Fibroblast of lung (primary cell): ENCODE measurements around the gene FARP1. TPM values are rescaled to one million over a fixed set of nuclear protein-coding genes. Genes with fewer than 3 reads are reported as not detected.

Experiments used
- DNase-seq, 2 donors: peaks; one replicate each; pipeline versions ENCODE4 v3.0.0 to v3.0.0-alpha.2; 2010; ENCODE audit warnings: low read depth in 2 of 2
- H2AFZ ChIP-seq: 2 replicates; pipeline ENCODE4 v1.5.1; 2012; ENCODE audit warnings: low read length, control low read depth, inconsistent platforms
- H3K27ac ChIP-seq: 2 replicates; pipeline ENCODE4 v1.5.1; 2011; ENCODE audit warnings: low read length, control low read depth; ENCODE audit not compliant: insufficient read depth
- H3K27me3 ChIP-seq: 2 replicates; pipeline ENCODE4 v1.5.1; 2011; ENCODE audit warnings: mild to moderate bottlenecking, low read length; ENCODE audit not compliant: control insufficient read depth, insufficient read depth
- H3K36me3 ChIP-seq: 2 replicates; pipeline ENCODE4 v1.5.1; 2011; ENCODE audit warnings: low read length; ENCODE audit not compliant: control insufficient read depth, insufficient read depth
- H3K4me1 ChIP-seq: 2 replicates; pipeline ENCODE4 v1.5.1; 2011; ENCODE audit warnings: low read length; ENCODE audit not compliant: control insufficient read depth, insufficient read depth; ENCODE audit errors: extremely low read depth
- H3K4me2 ChIP-seq: 2 replicates; pipeline ENCODE4 v1.5.1; 2011; ENCODE audit warnings: low read length, control low read depth; ENCODE audit not compliant: insufficient read depth; ENCODE audit errors: extremely low read depth
- H3K4me3 ChIP-seq, 4 experiments: fragments of 200-600 bp in 1 of 4; sonication (generic) in 1 of 4; replicated peaks in 1 of 4; 2 replicates each; pipeline ENCODE4 v1.5.1; 2011 to 2016; ENCODE audit warnings: low read length in 4 of 4, low read depth in 3 of 4, mild to moderate bottlenecking in 3 of 4, control low read depth in 2 of 4, inconsistent platforms in 1 of 4, mixed read lengths in 1 of 4; ENCODE audit not compliant: insufficient read depth in 1 of 4; ENCODE audit errors: control extremely low read depth in 1 of 4
- H3K79me2 ChIP-seq: 2 replicates; pipeline ENCODE4 v1.5.1; 2012; ENCODE audit warnings: mild to moderate bottlenecking, low read length, inconsistent platforms; ENCODE audit not compliant: control insufficient read depth, insufficient read depth
- H3K9ac ChIP-seq: 2 replicates; pipeline ENCODE4 v1.5.1; 2011; ENCODE audit warnings: mild to moderate bottlenecking, low read length, control low read depth; ENCODE audit not compliant: insufficient read depth
- H3K9me3 ChIP-seq: 2 replicates; pipeline ENCODE4 v1.5.1; 2012; ENCODE audit warnings: low read depth, low read length; ENCODE audit not compliant: control insufficient read depth, insufficient read depth
- H4K20me1 ChIP-seq: 2 replicates; pipeline ENCODE4 v1.5.1; 2011; ENCODE audit warnings: low read length; ENCODE audit not compliant: control insufficient read depth, insufficient read depth; ENCODE audit errors: extremely low read depth
- CTCF ChIP-seq, 2 donors: IDR thresholded peaks in 1 of 2; conservative IDR thresholded peaks in 1 of 2; 1 replicate in 1 of 2; 2 replicates in 1 of 2; pipeline ENCODE4 v1.5.1; 2011 to 2012; ENCODE audit warnings: low read length in 2 of 2, control low read depth in 1 of 2, inconsistent platforms in 1 of 2, low read depth in 1 of 2, mild to moderate bottlenecking in 1 of 2
- EZH2 ChIP-seq: IDR thresholded peaks from 2 replicates; pipeline ENCODE4 v1.5.1; 2012; ENCODE audit warnings: low read length, control low read depth, mild to moderate bottlenecking; ENCODE audit errors: missing control alignments
- polyA plus RNA-seq, 2 donors: library from polyadenylated mRNA; depleted of rRNA in 1 of 2; stranded (reverse) in 1 of 2; unstranded in 1 of 2; fragments of >200 nt; gene quantifications; 2 replicates each; pipeline ENCODE4 v1.2.1, GENCODE V29; 2011 to 2012; ENCODE audit warnings: missing spikeins in 1 of 2
- total RNA-seq: library from RNA; depleted of rRNA; stranded (reverse); fragments of >200 nt; gene quantifications from 2 replicates; pipeline ENCODE4 v1.2.1, GENCODE V29; 2014

FARP1 gene
- total and polyA plus RNA-seq, 2 donors (not counting 1 experiment from before 2014, with no cell fraction given), result 50.9 to 199 TPM

GRCh38 chr13:98344392-98344791 is 201.5 kb downstream of the FARP1 start:
- H4K20me1 ChIP-seq, result no peaks in the 10 kb centered on the region
- no peaks in the 10 kb centered on the region for H3K4me1 ChIP-seq
- TF ChIP-seq EZH2, result no peak
- no peak for TF ChIP-seq CTCF (conservative IDR thresholded peaks at IDR 0.05 in 1 of 2, IDR thresholded peaks at IDR 0.05 in 1 of 2; ENCODE audit: low read depth in 1 of 2, low read length in 2 of 2)
- no peak for DNase-seq
- no peak overlapping the region for H3K4me3 ChIP-seq
- H2AFZ ChIP-seq, result no peak overlapping the region
- H3K9me3 ChIP-seq, result no peaks in the 10 kb centered on the region
- no peaks in the 10 kb centered on the region for H3K36me3 ChIP-seq
- no peak overlapping the region for H3K27ac ChIP-seq
- no peak overlapping the region for H3K9ac ChIP-seq
- no peak overlapping the region for H3K4me2 ChIP-seq
- no peaks in the 10 kb centered on the region for H3K79me2 ChIP-seq
- no peaks in the 10 kb centered on the region for H3K27me3 ChIP-seq

GRCh38 chr13:98345107-98345935 is 202.4 kb downstream of the FARP1 start:
- Histone ChIP-seq H3K36me3 (no peaks in the 10 kb centered on the region), H3K27me3 (no peaks in the 10 kb centered on the region), H3K9me3 (no peaks in the 10 kb centered on the region), H4K20me1 (no peaks in the 10 kb centered on the region), H3K4me1 (no peaks in the 10 kb centered on the region), H3K79me2 (no peaks in the 10 kb centered on the region), H2AFZ (no peak overlapping the region), H3K4me3 (no peak overlapping the region), H3K4me2 (no peak overlapping the region), H3K27ac (no peak overlapping the region), H3K9ac (no peak overlapping the region)
- DNase-seq, result no peak
- TF ChIP-seq EZH2, result no peak
- no peak for TF ChIP-seq CTCF (conservative IDR thresholded peaks at IDR 0.05 in 1 of 2, IDR thresholded peaks at IDR 0.05 in 1 of 2; ENCODE audit: low read depth in 1 of 2, low read length in 2 of 2)

GRCh38 chr13:98346904-98347636 is 204.2 kb downstream of the FARP1 start:
- H4K20me1 ChIP-seq, result no peaks in the 10 kb centered on the region
- TF ChIP-seq CTCF (conservative IDR thresholded peaks at IDR 0.05 in 1 of 2, IDR thresholded peaks at IDR 0.05 in 1 of 2; ENCODE audit: low read depth in 1 of 2, low read length in 2 of 2) (no peak), EZH2 (no peak)
- no peak overlapping the region for H2AFZ ChIP-seq
- DNase-seq, result no peak
- no peaks in the 10 kb centered on the region for H3K9me3 ChIP-seq
- no peaks in the 10 kb centered on the region for H3K27me3 ChIP-seq
- H3K9ac ChIP-seq, result no peak overlapping the region
- H3K4me1 ChIP-seq, result no peaks in the 10 kb centered on the region
- H3K4me3 ChIP-seq, result no peak overlapping the region
- H3K4me2 ChIP-seq, result no peak overlapping the region
- no peaks in the 10 kb centered on the region for H3K79me2 ChIP-seq
- H3K27ac ChIP-seq, result no peak overlapping the region
- no peaks in the 10 kb centered on the region for H3K36me3 ChIP-seq
